ENCODE results near the gene DNLZ.

DNLZ gene

GRCh38 chr9:136323371-136323789, 40.2 kb downstream of the DNLZ start:
- POLR2A ChIA-PET: interaction anchor here (2.3 kb wide), 1 partner anchor 40 kb away, joined by 6 read pairs; the partner anchor contains the start of gene DNLZ
- CTCF ChIA-PET: interaction anchor here (0.6 to 2.3 kb wide), 8 partner anchors 10 to 380 kb away, joined by 3 to 30 read pairs (median 4); partner anchors contain the start of gene DNLZ
- Histone ChIP-seq H3K4me1 (ENCODE audit: control insufficient read depth, insufficient read depth, low read length) (peaks cover 4% of the 10 kb centered on the region; the same call in 1 of the 2 replicates), H3K9me3 (ENCODE audit: control insufficient read depth, insufficient read depth, low read depth, low read length) (no peaks in the 10 kb centered on the region), H3K27ac (ENCODE audit: extremely low read depth, low read depth, low read length) (no peak overlapping the region), H3K4me3 (ENCODE audit: low read depth, low read length) (no peak overlapping the region), H3K36me3 (ENCODE audit: control insufficient read depth in 2 of 2, insufficient read depth in 1 of 2, low read length in 2 of 2) (no peaks in the 10 kb centered on the region)
- TF ChIP-seq ZNF423 (tag by site-specific recombination; IDR thresholded peaks at IDR 0.05) (no peak), ZBTB17 (tag by site-specific recombination; IDR thresholded peaks at IDR 0.05) (no peak)

GRCh38 chr9:136322756-136323330, 40.7 kb downstream of the DNLZ start:
- Histone ChIP-seq H3K36me3 (ENCODE audit: control insufficient read depth in 2 of 2, insufficient read depth in 1 of 2, low read length in 2 of 2) (no peaks in the 10 kb centered on the region), H3K4me3 (ENCODE audit: low read depth, low read length) (no peak overlapping the region), H3K27ac (ENCODE audit: extremely low read depth, low read depth, low read length) (no peak overlapping the region), H3K9me3 (ENCODE audit: control insufficient read depth, insufficient read depth, low read depth, low read length) (no peaks in the 10 kb centered on the region), H3K4me1 (ENCODE audit: control insufficient read depth, insufficient read depth, low read length) (no peaks in the 10 kb centered on the region)
- POLR2A ChIA-PET: interaction anchor here (2.3 kb wide), 1 partner anchor 40 kb away, joined by 6 read pairs; the partner anchor contains the start of gene DNLZ
- TF ChIP-seq ZNF211 (tag by site-specific recombination; IDR thresholded peaks at IDR 0.05; ENCODE audit: low read depth): no peak
- TF ChIP-seq CTCF (tag by site-specific recombination; IDR thresholded peaks at IDR 0.05): 0 out of 2 replicates have a peak, but pooled peaks have one; percentile 7
- no peak for TF ChIP-seq ZEB2 (tag by site-specific recombination; IDR thresholded peaks at IDR 0.05)
- CTCF ChIA-PET: interaction anchor here (0.6 to 2.3 kb wide), 6 partner anchors 9 to 44 kb away, joined by 3 to 30 read pairs (median 5); partner anchors contain the start of gene DNLZ

GRCh38 chr9:136321561-136321960, 42.0 kb downstream of the DNLZ start:
- Histone ChIP-seq H3K36me3 (ENCODE audit: control insufficient read depth in 2 of 2, insufficient read depth in 1 of 2, low read length in 2 of 2) (no peaks in the 10 kb centered on the region), H3K4me1 (ENCODE audit: control insufficient read depth, insufficient read depth, low read length) (no peaks in the 10 kb centered on the region), H3K9me3 (ENCODE audit: control insufficient read depth, insufficient read depth, low read depth, low read length) (no peaks in the 10 kb centered on the region), H3K27ac (ENCODE audit: extremely low read depth, low read depth, low read length) (no peak overlapping the region), H3K4me3 (ENCODE audit: low read depth, low read length) (no peak overlapping the region)
- CTCF ChIA-PET: interaction anchor here (1.0 to 1.5 kb wide), 3 partner anchors 10 to 18 kb away, joined by 3 to 5 read pairs (median 5); no protein-coding TSS in a partner anchor
- POLR2A ChIA-PET: interaction anchor here (0.7 kb wide), 1 partner anchor 78 kb away, joined by 9 read pairs; no protein-coding TSS in a partner anchor
- TF ChIP-seq ZNF610 (tag by site-specific recombination; IDR thresholded peaks at IDR 0.05; ENCODE audit: borderline replicate concordance) (no peak), ZNF624 (tag by site-specific recombination; IDR thresholded peaks at IDR 0.05) (no peak), ZNF184 (tag by site-specific recombination; IDR thresholded peaks at IDR 0.05) (no peak), ZFP37 (tag by site-specific recombination; IDR thresholded peaks at IDR 0.05) (no peak), PATZ1 (tag by site-specific recombination; IDR thresholded peaks at IDR 0.05) (no peak), GLI2 (tag by site-specific recombination; IDR thresholded peaks at IDR 0.05; ENCODE audit: borderline replicate concordance, low read depth) (no peak), ZNF777 (tag by site-specific recombination; IDR thresholded peaks at IDR 0.05; ENCODE audit: borderline replicate concordance) (no peak), ZNF660 (tag by site-specific recombination; IDR thresholded peaks at IDR 0.05) (no peak), GLIS2 (tag by site-specific recombination; IDR thresholded peaks at IDR 0.05) (no peak), MEIS1 (CRISPR knock-in tag; IDR thresholded peaks at IDR 0.05; ENCODE audit: borderline replicate concordance) (no peak), ZNF449 (tag by site-specific recombination; IDR thresholded peaks at IDR 0.05) (no peak), ZSCAN5A (tag by site-specific recombination; IDR thresholded peaks at IDR 0.05) (no peak), ATF2 (tag by site-specific recombination; IDR thresholded peaks at IDR 0.05; ENCODE audit: low read depth) (no peak), KLF10 (tag by site-specific recombination; IDR thresholded peaks at IDR 0.05) (no peak), HOXC10 (CRISPR knock-in tag; IDR thresholded peaks at IDR 0.05) (no peak), ZNF548 (tag by site-specific recombination; IDR thresholded peaks at IDR 0.05) (no peak), ZNF530 (tag by site-specific recombination; IDR thresholded peaks at IDR 0.05; ENCODE audit: low read depth) (no peak)
